GM18873 (cell line): ENCODE data around the gene MOB3B.

Experiments used
- ATAC-seq: cut with Tn5 transposase; IDR thresholded peaks from one replicate; pipeline ENCODE4 v1.9.1; 2021; ENCODE audit warnings: mild to moderate bottlenecking, moderate library complexity, moderate number of reproducible peaks; ENCODE audit not compliant: unreplicated experiment, low FRiP score

Gene MOB3B

GRCh38 chr9:27542508-27542907, 12.9 kb upstream of the MOB3B start:
- ATAC-seq = no peak

GRCh38 chr9:27541740-27542139, 12.1 kb upstream of the MOB3B start:
- ATAC-seq = no peak

DNA sequence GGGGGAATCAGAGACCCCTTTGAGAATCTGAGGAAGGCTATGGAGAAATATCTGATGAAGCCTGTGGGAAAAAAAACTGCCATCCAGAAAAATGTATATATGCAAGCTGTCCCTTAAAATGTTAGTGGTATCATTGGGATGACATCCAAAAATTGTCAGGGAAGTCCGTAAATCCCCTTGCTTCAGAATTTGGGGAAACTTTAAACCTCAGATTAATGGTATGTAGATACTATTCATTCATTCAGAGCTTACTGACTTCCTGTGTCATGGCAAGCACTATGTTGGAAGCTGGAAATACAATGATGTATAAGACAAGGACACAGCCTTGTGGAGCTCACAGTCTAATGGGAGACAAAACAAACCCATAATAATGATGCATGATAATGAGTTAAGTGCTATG, 10.9 kb upstream of the MOB3B start:
- ATAC-seq = no peak

GRCh38 chr9:27539479-27540441, 10.1 kb upstream of the MOB3B start:
- peak; percentile 41 for ATAC-seq

DNA sequence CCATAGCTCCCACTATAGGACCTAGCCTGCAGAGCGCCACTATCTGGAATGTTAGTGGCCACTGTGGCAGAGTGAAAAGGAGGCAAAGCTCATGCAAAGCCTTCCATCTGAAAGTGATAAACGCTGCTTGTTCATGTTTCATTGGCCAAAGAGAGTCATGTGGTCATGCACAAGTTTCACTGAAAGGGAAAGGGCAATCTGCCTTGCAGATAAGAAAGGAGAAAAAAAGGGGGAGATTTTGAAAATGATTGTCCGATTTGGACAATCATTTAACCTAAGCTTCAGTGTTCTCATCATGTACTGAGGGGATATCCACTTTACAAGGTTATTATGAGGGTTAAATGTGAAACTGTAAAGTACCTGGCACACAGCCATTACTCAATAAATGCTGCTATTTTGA, 9.0 kb upstream of the MOB3B start:
- peak; percentile 44 for ATAC-seq

DNA sequence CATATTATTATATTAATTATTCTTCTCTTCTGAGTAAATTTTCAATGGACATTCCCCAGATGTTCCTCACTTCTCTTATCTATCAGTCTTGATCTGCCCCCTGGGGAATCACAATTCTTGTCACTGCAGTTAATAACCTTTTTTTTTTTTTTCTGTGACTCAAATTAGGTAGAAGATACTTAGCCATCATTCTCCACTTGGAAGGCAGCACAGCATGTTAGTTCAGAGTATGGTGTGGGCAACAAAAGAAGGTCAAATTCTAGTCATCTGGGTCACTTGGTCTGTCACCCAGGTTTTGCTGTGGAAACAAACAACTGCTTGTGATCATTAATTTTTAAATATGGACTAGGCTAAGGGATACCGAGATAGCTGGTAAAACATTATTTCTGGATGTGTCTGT, 8.1 kb upstream of the MOB3B start:
- no peak for ATAC-seq

DNA sequence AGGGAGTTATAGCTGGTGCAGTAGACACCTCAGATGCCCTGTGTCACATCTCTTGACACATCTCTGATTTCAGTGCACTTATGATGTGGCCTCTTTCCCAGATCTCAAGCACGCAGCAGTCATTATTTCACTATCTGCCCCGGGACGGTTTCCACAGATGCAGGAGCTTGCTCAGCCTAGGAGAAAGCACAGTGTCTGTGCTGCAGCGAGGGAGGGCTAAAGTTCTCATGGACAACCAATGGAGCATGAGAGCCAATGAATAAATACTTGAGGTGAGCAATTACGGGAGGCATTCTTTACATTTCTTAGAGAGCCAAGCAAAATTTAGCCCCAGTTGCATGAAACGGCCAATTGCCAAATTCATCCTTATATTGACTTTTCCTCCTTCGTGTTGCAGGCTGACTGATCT, 7.4 kb upstream of the MOB3B start:
- no peak for ATAC-seq

DNA sequence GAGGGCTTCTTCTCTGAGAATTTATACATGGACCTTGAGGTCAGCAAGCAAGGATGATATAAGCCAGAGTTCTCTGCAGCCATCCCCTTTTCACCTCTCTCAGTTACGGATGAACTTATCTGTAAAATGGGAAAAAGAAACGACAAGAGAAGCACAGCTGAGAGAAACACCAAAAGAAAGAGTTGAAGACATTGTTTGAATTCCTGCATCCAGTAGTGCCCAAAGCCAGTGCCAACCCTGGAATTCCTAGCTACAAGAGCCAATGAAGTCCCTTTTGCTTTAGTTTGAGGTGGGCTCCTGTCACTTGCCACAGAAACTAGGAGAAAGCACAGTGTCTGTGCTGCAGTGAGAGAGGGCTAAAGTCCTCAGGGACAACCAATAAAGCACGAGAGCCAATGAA, 6.6 kb upstream of the MOB3B start:
- no peak for ATAC-seq

GRCh38 chr9:27535701-27536118, 6.1 kb upstream of the MOB3B start:
- no peak for ATAC-seq

DNA sequence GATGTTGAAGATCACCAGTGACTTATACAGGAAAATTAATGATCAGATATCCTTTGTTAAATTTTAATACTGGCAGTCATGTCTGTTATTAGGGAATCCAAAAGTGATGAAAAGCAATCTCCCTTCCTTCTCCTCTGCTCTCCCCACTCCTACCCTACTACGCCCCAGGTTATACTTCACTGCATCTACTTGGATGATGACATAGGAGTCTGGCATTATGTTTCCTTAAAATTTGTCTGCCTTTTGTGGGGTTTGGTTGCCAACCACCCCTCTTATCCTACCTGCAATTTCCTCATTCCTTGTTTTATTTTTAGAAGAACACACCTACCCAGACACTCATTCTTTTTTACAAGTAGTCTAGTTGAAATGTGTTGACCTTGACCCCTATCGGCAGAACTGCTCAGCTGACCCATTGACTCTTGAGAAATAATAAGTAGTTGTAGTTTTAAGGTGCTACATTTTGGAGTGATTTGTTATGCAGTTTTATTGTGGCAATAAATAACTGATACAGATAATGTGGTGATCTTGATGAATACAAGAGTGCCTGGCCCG, 5.1 kb upstream of the MOB3B start:
- ATAC-seq = no peak

DNA sequence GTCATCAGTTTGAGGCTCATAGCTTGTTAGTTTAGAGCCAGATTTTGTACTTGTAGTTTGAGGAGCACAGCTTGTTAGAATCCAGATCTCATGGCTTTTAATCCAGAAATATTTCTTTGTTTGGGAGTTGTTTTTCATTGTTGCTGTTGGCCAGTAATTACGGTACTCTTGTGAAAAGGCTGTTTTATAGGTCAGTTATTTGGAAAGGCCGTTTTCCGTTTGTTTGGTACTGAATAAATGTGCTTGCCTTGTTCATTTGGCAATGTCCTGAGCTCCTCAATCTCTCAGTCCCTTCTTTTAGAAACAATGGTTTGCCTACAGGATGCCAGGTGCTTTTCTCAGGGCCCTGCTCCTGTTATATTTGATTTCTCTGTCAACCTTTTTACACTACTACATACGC, 4.5 kb upstream of the MOB3B start:
- ATAC-seq = no peak

- ATAC-seq = no peak
Observed at GRCh38 chr9:27533311-27533710, 3.7 kb upstream of the MOB3B start.

GRCh38 chr9:27532046-27532445, 2.4 kb upstream of the MOB3B start:
- ATAC-seq = no peak

GRCh38 chr9:27530915-27531755, 1.5 kb upstream of the MOB3B start:
- no peak for ATAC-seq

DNA sequence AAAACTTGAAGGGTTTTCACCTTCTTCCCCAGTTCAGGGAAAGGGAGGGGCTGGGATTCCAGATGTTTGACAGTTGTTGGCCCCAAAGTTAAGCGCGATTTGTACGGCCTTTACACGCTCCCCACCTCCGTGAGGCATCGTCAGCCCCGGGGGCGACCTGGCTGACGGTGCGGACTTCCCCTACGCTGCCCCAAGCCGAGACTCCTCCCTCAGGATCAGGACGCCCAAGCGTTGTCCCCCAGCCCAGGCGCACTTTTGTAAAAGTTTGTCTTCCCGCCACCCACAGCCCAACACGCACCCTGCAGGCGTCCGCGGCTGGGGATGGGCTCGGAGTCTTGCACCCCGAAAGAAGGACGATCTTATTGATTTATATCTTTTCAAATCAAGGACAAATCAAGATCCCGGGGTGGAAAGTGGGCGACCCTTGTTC, 713 bp downstream of the MOB3B start:
- ATAC-seq = peak; percentile 34

- peak; percentile 53 for ATAC-seq
Observed at GRCh38 chr9:27528076-27528885, 1.3 kb downstream of the MOB3B start.

GRCh38 chr9:27527702-27528075, 1.9 kb downstream of the MOB3B start:
- ATAC-seq = no peak

DNA sequence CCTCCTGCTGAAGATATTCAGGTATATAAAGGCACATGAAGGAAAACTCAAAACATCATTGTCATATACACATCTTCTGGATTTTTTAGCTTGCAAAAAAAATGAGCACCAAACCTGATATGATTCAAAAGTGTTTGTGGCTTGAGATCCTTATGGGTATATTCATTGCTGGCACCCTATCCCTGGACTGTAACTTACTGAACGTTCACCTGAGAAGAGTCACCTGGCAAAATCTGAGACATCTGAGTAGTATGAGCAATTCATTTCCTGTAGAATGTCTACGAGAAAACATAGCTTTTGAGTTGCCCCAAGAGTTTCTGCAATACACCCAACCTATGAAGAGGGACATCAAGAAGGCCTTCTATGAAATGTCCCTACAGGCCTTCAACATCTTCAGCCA, 5.4 kb downstream of the MOB3B start, which contains the start of gene IFNK:
Gene IFNK (plus strand): TSS at position 55 of the 400 bp plus-strand sequence. CDS start 47 bp downstream, at position 102.
- no peak for ATAC-seq

DNA sequence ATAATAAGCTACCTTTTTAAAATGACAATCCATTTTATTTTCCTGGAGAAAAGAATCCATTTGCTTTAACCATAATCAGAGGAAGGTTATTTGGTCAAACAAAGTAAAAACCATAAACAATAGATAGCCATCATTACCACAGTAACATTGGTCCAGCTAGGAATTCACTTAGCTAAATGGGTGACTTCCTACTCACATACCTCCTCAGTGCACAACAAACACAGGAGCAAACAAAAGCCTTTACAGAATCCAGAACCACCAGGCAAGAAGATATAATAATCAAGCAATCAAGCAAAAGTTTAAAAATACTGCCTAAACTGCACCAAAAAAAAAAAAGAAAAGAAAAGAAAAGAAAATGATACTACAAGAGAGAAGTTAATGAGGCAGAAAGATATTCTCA, 6.5 kb downstream of the MOB3B start:
- no peak for ATAC-seq

DNA sequence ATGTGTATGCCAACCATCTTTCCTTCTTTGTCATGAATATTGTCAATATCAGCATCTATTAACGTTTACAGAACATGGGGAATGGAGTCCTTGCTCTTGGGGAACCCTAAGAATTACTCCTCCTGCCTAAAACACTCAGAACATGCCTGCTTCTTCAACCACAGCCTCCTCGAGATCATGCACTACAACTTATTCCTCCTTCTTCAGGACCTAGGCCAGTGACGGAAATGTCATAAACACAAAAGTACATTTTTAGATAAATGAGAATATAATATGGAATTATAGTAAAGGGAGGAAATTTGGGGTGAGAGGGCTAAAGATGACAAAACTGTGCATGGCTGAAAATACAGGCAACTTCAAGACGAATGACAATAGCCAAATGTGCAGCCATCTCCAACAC, 8.6 kb downstream of the MOB3B start:
- ATAC-seq = no peak
